Keratinocyte (primary cell): ENCODE measurements around the gene PTGR3. TPM values are rescaled to one million over a fixed set of nuclear protein-coding genes. Genes with fewer than 3 reads are reported as not detected.
"Not testable (repeated sequence)": the region's sequence is repeated elsewhere in the genome, so short reads cannot be mapped to it uniquely, and the experiment has no call there.

ENCODE experiments used
- DNase-seq: peaks from one replicate; pipeline ENCODE4 v3.0.0-alpha.2; 2011; ENCODE audit warnings: low read depth, missing footprints, low spot score
- FAIRE-seq: peaks from 2 replicates; lab custom pipeline; 2011; peaks lifted over from hg19 to GRCh38; lab: Jason Lieb, UNC
- H2AFZ ChIP-seq: 2 replicates; pipeline ENCODE4 v1.6.0; 2012; ENCODE audit warnings: low read length, control low read depth, inconsistent platforms; ENCODE audit not compliant: control insufficient read depth
- H3K27ac ChIP-seq: 2 replicates; pipeline ENCODE4 v1.5.1; 2011; ENCODE audit warnings: low read length; ENCODE audit not compliant: control insufficient read depth, insufficient read depth
- H3K27me3 ChIP-seq: 3 replicates; pipeline ENCODE4 v1.6.0; 2011; ENCODE audit warnings: low read length; ENCODE audit not compliant: control insufficient read depth, insufficient read depth; ENCODE audit errors: extremely low read depth
- H3K36me3 ChIP-seq, 2 experiments: 2 replicates in 1 of 2; 3 replicates in 1 of 2; pipeline ENCODE4 v1.5.1; 2011; ENCODE audit warnings: low read length in 2 of 2, mild to moderate bottlenecking in 1 of 2; ENCODE audit not compliant: control insufficient read depth in 2 of 2, insufficient read depth in 2 of 2; ENCODE audit errors: extremely low read depth in 1 of 2
- H3K4me1 ChIP-seq: 3 replicates; pipeline ENCODE4 v1.5.1; 2011; ENCODE audit warnings: low read length; ENCODE audit not compliant: control insufficient read depth, insufficient read depth; ENCODE audit errors: extremely low read depth
- H3K4me2 ChIP-seq: 3 replicates; pipeline ENCODE4 v1.6.0; 2011; ENCODE audit warnings: low read depth, low read length; ENCODE audit not compliant: control insufficient read depth, insufficient read depth; ENCODE audit errors: extremely low read depth
- H3K4me3 ChIP-seq, 3 experiments: fragments of 200-600 bp in 1 of 3; sonication (generic) in 1 of 3; 2 replicates in 2 of 3; 3 replicates in 1 of 3; pipeline ENCODE4 v1.5.1; 2011 to 2016; ENCODE audit warnings: low read length in 3 of 3, mild to moderate bottlenecking in 3 of 3, control low read depth in 2 of 3, inconsistent platforms in 1 of 3, low read depth in 1 of 3, mixed read lengths in 1 of 3, mixed run types in 1 of 3, moderate library complexity in 1 of 3; ENCODE audit not compliant: control insufficient read depth in 2 of 3, insufficient read depth in 2 of 3; ENCODE audit errors: extremely low read depth in 1 of 3
- H3K79me2 ChIP-seq: 2 replicates; pipeline ENCODE4 v1.6.0; 2012; ENCODE audit warnings: low read length; ENCODE audit not compliant: control insufficient read depth, insufficient read depth
- H3K9ac ChIP-seq: 3 replicates; pipeline ENCODE4 v1.6.0; 2011; ENCODE audit warnings: low read length; ENCODE audit not compliant: control insufficient read depth, insufficient read depth; ENCODE audit errors: extremely low read depth
- H3K9me1 ChIP-seq: 3 replicates; pipeline ENCODE4 v1.6.0; 2011; ENCODE audit warnings: low read length; ENCODE audit not compliant: control insufficient read depth, insufficient read depth; ENCODE audit errors: extremely low read depth
- H3K9me3 ChIP-seq: 2 replicates; pipeline ENCODE4 v1.5.1; 2012; ENCODE audit warnings: low read depth, low read length; ENCODE audit not compliant: control insufficient read depth
- H4K20me1 ChIP-seq: 3 replicates; pipeline ENCODE4 v1.6.0; 2011; ENCODE audit warnings: low read length; ENCODE audit not compliant: control insufficient read depth, insufficient read depth; ENCODE audit errors: extremely low read depth
- EZH2 ChIP-seq: IDR thresholded peaks from one replicate; pipeline ENCODE4 v1.6.1; 2012; ENCODE audit warnings: inconsistent platforms, mild to moderate bottlenecking, low read length, moderate library complexity
- dilution Hi-C: fragments of 300-500 bp; cut with MboI; formaldehyde crosslinking; loops from one replicate; pipeline ENCODE4 v1.7.0; 2020; ENCODE audit warnings: low sequenced_read_pairs; ENCODE audit not compliant: extremely low pct_ligation_motif_present
- polyA plus RNA-seq, 5 experiments: library from polyadenylated mRNA; depleted of rRNA in 3 of 5; stranded (reverse) in 3 of 5; stranded (forward) in 1 of 5; unstranded in 1 of 5; fragments of >200 nt; gene quantifications; 1 replicate in 1 of 5; 2 replicates in 3 of 5; 3 replicates in 1 of 5; pipeline versions ENCODE4 v1.2.1 to v1.2.3, GENCODE V29; 2011 to 2012; ENCODE audit warnings: missing spikeins in 2 of 5, low read depth in 1 of 5, low replicate concordance in 1 of 5
- TF ChIP-seq, protein P1 (sequence below), 3 experiments: IDR thresholded peaks in 1 of 3; conservative IDR thresholded peaks in 1 of 3; optimal IDR thresholded peaks in 1 of 3; 2 replicates in 2 of 3; 3 replicates in 1 of 3; pipeline versions ENCODE3 to v1.5.1; 2011; ENCODE audit warnings: low read length in 3 of 3, mild to moderate bottlenecking in 3 of 3, moderate library complexity in 2 of 3, control low read depth in 1 of 3, inconsistent platforms in 1 of 3; ENCODE audit not compliant: insufficient read depth in 2 of 3; ENCODE audit errors: extremely low read depth in 1 of 3

Gene PTGR3
- polyA plus RNA-seq, 1 donor (not counting 4 experiments of a cell fraction or from before 2014, with no cell fraction given) = 25.2 TPM

DNA sequence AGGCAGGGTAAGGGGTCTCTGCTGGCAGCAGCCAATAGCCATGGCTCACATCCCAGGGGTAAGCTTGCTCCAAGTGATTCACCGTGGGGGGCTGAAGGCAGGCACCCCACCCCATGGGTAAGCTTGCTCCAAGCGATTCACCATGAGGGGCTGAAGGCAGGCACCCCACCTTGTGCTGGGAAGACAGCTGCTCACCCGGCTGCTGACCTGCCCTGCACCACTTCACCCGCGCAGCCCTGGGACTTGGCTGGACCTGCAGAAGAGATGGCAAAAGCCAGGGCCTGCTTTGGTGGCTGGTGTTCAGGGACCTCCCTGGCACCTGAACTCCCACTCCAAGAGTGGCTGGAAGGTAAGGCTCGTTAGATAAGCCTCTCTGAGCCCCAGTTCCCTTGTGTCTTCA, 19.2 kb downstream of the PTGR3 start:
- TF ChIP-seq EZH2 = no peak
- TF ChIP-seq, protein P1, sequence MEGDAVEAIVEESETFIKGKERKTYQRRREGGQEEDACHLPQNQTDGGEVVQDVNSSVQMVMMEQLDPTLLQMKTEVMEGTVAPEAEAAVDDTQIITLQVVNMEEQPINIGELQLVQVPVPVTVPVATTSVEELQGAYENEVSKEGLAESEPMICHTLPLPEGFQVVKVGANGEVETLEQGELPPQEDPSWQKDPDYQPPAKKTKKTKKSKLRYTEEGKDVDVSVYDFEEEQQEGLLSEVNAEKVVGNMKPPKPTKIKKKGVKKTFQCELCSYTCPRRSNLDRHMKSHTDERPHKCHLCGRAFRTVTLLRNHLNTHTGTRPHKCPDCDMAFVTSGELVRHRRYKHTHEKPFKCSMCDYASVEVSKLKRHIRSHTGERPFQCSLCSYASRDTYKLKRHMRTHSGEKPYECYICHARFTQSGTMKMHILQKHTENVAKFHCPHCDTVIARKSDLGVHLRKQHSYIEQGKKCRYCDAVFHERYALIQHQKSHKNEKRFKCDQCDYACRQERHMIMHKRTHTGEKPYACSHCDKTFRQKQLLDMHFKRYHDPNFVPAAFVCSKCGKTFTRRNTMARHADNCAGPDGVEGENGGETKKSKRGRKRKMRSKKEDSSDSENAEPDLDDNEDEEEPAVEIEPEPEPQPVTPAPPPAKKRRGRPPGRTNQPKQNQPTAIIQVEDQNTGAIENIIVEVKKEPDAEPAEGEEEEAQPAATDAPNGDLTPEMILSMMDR (optimal IDR thresholded peaks at IDR 0.05 in 1 of 3, IDR thresholded peaks at IDR 0.05 in 1 of 3, conservative IDR thresholded peaks at IDR 0.05 in 1 of 3; ENCODE audit: extremely low read depth in 1 of 3, insufficient read depth in 2 of 3, low read length in 3 of 3) = no peak
- no peaks in the 10 kb centered on the region for H3K9me1 ChIP-seq
- no peak overlapping the region for H3K4me2 ChIP-seq
- no peak for FAIRE-seq
- no peak for DNase-seq
- no peak overlapping the region for H3K4me3 ChIP-seq
- H3K36me3 ChIP-seq = no peaks in the 10 kb centered on the region
- peaks cover 9% of the 10 kb centered on the region for H3K4me1 ChIP-seq
- H4K20me1 ChIP-seq = no peaks in the 10 kb centered on the region
- no peak overlapping the region for H3K27ac ChIP-seq
- no peaks in the 10 kb centered on the region for H3K79me2 ChIP-seq
- H3K9ac ChIP-seq = no peak overlapping the region
- dilution Hi-C loops = no loop called here
- H3K9me3 ChIP-seq = no peaks in the 10 kb centered on the region
- no peak overlapping the region for H2AFZ ChIP-seq
- no peaks in the 10 kb centered on the region for H3K27me3 ChIP-seq

DNA sequence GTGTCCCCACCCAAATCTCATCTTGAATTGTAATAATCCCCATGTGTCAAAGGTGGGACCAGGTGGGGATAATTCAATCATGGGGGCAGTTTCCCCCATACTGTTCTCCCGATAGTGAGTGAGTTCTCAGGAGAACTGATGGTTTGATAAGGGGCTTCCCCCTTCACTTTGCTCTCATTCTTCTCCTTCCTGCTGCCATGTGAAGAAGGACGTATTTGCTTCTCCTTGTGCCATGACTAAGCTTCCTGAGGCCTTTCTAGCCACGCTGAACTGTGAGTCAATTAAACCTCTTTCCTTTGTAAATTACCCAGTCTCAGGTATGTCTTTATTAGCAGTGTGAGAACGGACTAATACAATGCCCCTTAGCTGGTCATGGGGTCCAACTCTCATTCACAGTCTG, 21.2 kb downstream of the PTGR3 start:
- dilution Hi-C loops, H3K4me2 ChIP-seq, H3K4me3 ChIP-seq, H2AFZ ChIP-seq, DNase-seq, FAIRE-seq, H3K36me3 ChIP-seq, H3K79me2 ChIP-seq, H3K9me3 ChIP-seq, H3K27ac ChIP-seq, H3K27me3 ChIP-seq, H3K9ac ChIP-seq, H4K20me1 ChIP-seq, H3K9me1 ChIP-seq: not testable (repeated sequence)
- H3K4me1 ChIP-seq = peaks cover 24% of the 10 kb centered on the region

DNA sequence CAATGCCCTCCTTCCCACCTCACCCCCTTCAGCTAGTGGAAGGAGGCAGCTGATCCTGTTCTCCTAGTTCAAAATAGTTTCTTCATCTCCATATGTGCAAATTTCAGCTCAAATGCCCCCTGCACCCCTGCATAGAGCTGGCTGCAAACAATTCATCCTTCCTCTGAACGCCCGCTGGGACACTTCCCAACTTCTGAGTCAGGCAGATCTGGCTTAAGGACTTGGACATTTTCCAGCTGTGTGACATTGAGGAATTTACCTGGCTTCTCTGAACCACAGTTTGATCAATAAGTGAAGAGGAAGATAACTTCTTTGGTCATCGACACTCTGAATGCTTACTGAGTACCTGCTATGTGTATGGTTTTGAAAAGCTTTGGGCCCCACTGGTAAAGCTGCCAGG, 23.5 kb downstream of the PTGR3 start:
- no peak overlapping the region for H3K9ac ChIP-seq
- no peaks in the 10 kb centered on the region for H4K20me1 ChIP-seq
- H3K27ac ChIP-seq = no peak overlapping the region
- H3K9me3 ChIP-seq = no peaks in the 10 kb centered on the region
- H3K36me3 ChIP-seq = no peaks in the 10 kb centered on the region
- no peaks in the 10 kb centered on the region for H3K9me1 ChIP-seq
- H3K4me2 ChIP-seq = no peak overlapping the region
- no peak for TF ChIP-seq EZH2
- TF ChIP-seq, protein P1 (optimal IDR thresholded peaks at IDR 0.05 in 1 of 3, IDR thresholded peaks at IDR 0.05 in 1 of 3, conservative IDR thresholded peaks at IDR 0.05 in 1 of 3; ENCODE audit: extremely low read depth in 1 of 3, insufficient read depth in 2 of 3, low read length in 3 of 3) = no peak
- no peaks in the 10 kb centered on the region for H3K79me2 ChIP-seq
- DNase-seq (no peak), FAIRE-seq (peak; percentile 9)
- no peak overlapping the region for H2AFZ ChIP-seq
- dilution Hi-C loops = no loop called here
- H3K4me1 ChIP-seq = peaks cover 24% of the 10 kb centered on the region
- no peaks in the 10 kb centered on the region for H3K27me3 ChIP-seq
- H3K4me3 ChIP-seq = no peak overlapping the region
